Nephron progenitor cell (in vitro differentiated cells): ENCODE data around the gene ADGRF5.

Experiments
- DNase-seq: peaks from one replicate; pipeline ENCODE4 v3.0.0; 2021
- H3K27ac Mint-ChIP-seq: 2 replicates; pipeline ENCODE4 v1.8.0; 2021; ENCODE audit warnings: mild to moderate bottlenecking, moderate library complexity, mixed read lengths
- H3K27me3 Mint-ChIP-seq: 2 replicates; pipeline ENCODE4 v1.8.0; 2021; ENCODE audit warnings: mild to moderate bottlenecking, low read depth, mixed read lengths; ENCODE audit not compliant: poor library complexity
- H3K36me3 Mint-ChIP-seq: 2 replicates; pipeline ENCODE4 v1.8.0; 2021; ENCODE audit warnings: low read depth, mixed read lengths
- H3K4me1 Mint-ChIP-seq: 2 replicates; pipeline ENCODE4 v1.8.0; 2021; ENCODE audit warnings: mixed read lengths
- H3K4me3 Mint-ChIP-seq: 2 replicates; pipeline ENCODE4 v1.8.0; 2021; ENCODE audit warnings: mild to moderate bottlenecking, moderate library complexity, mixed read lengths
- H3K9me3 Mint-ChIP-seq: 2 replicates; pipeline ENCODE4 v1.8.0; 2021; ENCODE audit warnings: mild to moderate bottlenecking, moderate library complexity, mixed read lengths
- TF ChIP-seq, protein P1 (sequence below): fragments of 200-600 bp; sonication (generic); IDR thresholded peaks from 2 replicates; pipeline ENCODE4 v1.5.0; 2021; ENCODE audit warnings: antibody characterized with exemption

ADGRF5 gene

GRCh38 chr6:46808806-46809205, 112.9 kb downstream of the ADGRF5 start:
- Mint-ChIP-seq H3K36me3 (no peaks in the 10 kb centered on the region), H3K27me3 (no peaks in the 10 kb centered on the region), H3K9me3 (peaks cover 13% of the 10 kb centered on the region), H3K4me1 (no peaks in the 10 kb centered on the region), H3K4me3 (no peak overlapping the region), H3K27ac (no peak overlapping the region)
- TF ChIP-seq, protein P1, sequence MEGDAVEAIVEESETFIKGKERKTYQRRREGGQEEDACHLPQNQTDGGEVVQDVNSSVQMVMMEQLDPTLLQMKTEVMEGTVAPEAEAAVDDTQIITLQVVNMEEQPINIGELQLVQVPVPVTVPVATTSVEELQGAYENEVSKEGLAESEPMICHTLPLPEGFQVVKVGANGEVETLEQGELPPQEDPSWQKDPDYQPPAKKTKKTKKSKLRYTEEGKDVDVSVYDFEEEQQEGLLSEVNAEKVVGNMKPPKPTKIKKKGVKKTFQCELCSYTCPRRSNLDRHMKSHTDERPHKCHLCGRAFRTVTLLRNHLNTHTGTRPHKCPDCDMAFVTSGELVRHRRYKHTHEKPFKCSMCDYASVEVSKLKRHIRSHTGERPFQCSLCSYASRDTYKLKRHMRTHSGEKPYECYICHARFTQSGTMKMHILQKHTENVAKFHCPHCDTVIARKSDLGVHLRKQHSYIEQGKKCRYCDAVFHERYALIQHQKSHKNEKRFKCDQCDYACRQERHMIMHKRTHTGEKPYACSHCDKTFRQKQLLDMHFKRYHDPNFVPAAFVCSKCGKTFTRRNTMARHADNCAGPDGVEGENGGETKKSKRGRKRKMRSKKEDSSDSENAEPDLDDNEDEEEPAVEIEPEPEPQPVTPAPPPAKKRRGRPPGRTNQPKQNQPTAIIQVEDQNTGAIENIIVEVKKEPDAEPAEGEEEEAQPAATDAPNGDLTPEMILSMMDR: no peak
- no peak for DNase-seq
